ENCODE measurements around the gene LIMS1. TPM values are rescaled to one million over a fixed set of nuclear protein-coding genes. Genes with fewer than 3 reads are reported as not detected.

The LIMS1 gene
- total RNA-seq, 1 donor from 2014 or later: 39.8 TPM

DNA sequence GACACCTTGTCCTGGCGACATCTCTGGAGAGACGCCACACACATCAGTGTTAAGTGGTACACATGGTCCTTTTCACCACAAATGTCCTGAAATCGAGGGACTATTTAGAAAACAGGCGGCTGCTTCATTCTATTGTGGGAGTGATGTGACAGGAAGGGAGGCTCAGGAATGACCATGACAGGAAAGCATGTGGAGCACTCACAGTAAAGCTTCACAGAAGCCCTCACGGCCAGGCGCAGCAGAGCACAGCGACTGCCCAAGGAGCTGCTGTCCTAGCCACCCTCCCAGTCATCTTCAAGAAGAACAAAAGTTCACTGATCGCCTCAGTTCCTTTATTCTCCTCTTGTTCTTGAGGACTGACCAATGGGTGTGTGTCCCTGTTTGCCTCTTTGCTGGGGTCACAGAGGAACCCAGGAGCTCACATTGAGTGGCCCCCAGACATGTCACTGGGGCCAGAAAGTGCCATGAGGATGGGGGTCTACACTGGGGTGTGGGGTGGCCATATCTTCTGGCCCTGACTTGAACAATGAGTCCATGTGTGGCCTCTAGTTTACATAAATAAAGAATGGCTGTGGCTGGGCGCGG, 100.4 kb downstream of the LIMS1 start:
- peak overlapping the region in 1 of 2 donors; percentile 38 for H3K27ac ChIP-seq
- H3K4me1 ChIP-seq: peaks cover 18 to 44% of the 10 kb centered on the region in 2 donors
- intact Hi-C loops (cut with DNase I): loop anchor here (5.0 kb wide), 2 partner anchors 42 to 48 kb away; no protein-coding TSS in a partner anchor

GRCh38 chr2:108635630-108636354, 101.5 kb downstream of the LIMS1 start:
- no peaks in the 10 kb centered on the region for H3K27me3 ChIP-seq
- H3K27ac ChIP-seq: peak overlapping the region in 1 of 2 donors; percentile 80
- intact Hi-C loops (cut with DNase I): loop anchor here (1.0 to 5.0 kb wide), 3 partner anchors 29 to 47 kb away; no protein-coding TSS in a partner anchor

More for the DNA sequence above, 100.4 kb downstream of the LIMS1 start:
- Histone ChIP-seq H3K4me3 (no peak overlapping the region), H3K27me3 (no peaks in the 10 kb centered on the region), H3K9me3 (no peaks in the 10 kb centered on the region), H3K36me3 (no peaks in the 10 kb centered on the region)
- no peak for TF ChIP-seq CTCF (IDR thresholded peaks at IDR 0.05)
- DNase-seq (ENCODE audit: low spot score in 2 of 2): no peak

GRCh38 chr2:108637304-108637669, 103.0 kb downstream of the LIMS1 start:
- Histone ChIP-seq H3K27me3 (no peaks in the 10 kb centered on the region), H3K9me3 (no peaks in the 10 kb centered on the region), H3K27ac (peak overlapping the region; percentile 46 to 80), H3K4me3 (peak overlapping the region in 1 of 2 donors; percentile 4), H3K4me1 (peaks cover 11 to 47% of the 10 kb centered on the region in 2 donors), H3K36me3 (no peaks in the 10 kb centered on the region)
- intact Hi-C loops (cut with DNase I): loop anchor here (5.0 kb wide), 2 partner anchors 45 kb away; no protein-coding TSS in a partner anchor
- no peak for TF ChIP-seq CTCF (IDR thresholded peaks at IDR 0.05)
- DNase-seq (ENCODE audit: low spot score in 2 of 2): peak; percentile 50 to 83

More at GRCh38 chr2:108635630-108636354, 101.5 kb downstream of the LIMS1 start:
- TF ChIP-seq CTCF (IDR thresholded peaks at IDR 0.05): no peak
- no peak for DNase-seq (ENCODE audit: low spot score in 2 of 2)
- H3K36me3 ChIP-seq: no peaks in the 10 kb centered on the region
- H3K4me3 ChIP-seq: no peak overlapping the region
- no peaks in the 10 kb centered on the region for H3K9me3 ChIP-seq
- H3K4me1 ChIP-seq: peaks cover 18 to 52% of the 10 kb centered on the region in 2 donors

GRCh38 chr2:108640731-108641130, 106.5 kb downstream of the LIMS1 start:
- peaks cover 7 to 26% of the 10 kb centered on the region in 2 donors for H3K4me1 ChIP-seq
- H3K9me3 ChIP-seq: no peaks in the 10 kb centered on the region
- intact Hi-C loops (cut with DNase I): no loop called here

DNA sequence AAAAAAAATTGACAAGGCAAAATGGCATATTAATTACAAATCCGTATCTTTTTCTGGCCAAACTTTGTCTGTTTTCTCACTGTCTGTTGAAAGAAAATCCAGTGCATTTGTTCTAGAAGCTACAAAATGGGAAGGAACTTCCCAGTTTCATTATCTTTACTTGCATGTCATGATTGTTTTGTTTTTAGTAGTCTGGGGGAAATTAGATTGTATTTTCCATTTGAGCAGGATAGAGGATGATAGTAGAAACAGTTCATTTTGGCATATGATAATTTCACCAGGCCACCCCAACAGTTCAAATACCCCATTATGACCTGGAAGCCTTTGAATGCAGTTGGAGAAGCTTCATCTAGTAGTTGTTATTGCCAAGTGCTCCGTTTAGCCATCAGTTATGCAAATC, 107.5 kb downstream of the LIMS1 start:
- TF ChIP-seq CTCF (IDR thresholded peaks at IDR 0.05): no peak
- Histone ChIP-seq H3K9me3 (no peaks in the 10 kb centered on the region), H3K27me3 (no peaks in the 10 kb centered on the region), H3K4me1 (peaks cover under 1 to 17% of the 10 kb centered on the region in 2 donors), H3K4me3 (no peak overlapping the region), H3K27ac (no peak overlapping the region), H3K36me3 (no peaks in the 10 kb centered on the region)
- intact Hi-C loops (cut with DNase I): no loop called here
- no peak for DNase-seq (ENCODE audit: low spot score in 2 of 2)

More at GRCh38 chr2:108640731-108641130, 106.5 kb downstream of the LIMS1 start:
- Histone ChIP-seq H3K36me3 (no peaks in the 10 kb centered on the region), H3K27me3 (no peaks in the 10 kb centered on the region), H3K27ac (no peak overlapping the region), H3K4me3 (no peak overlapping the region)
- DNase-seq (ENCODE audit: low spot score in 2 of 2): no peak
- TF ChIP-seq CTCF (IDR thresholded peaks at IDR 0.05): no peak
